Activated CD4-positive, alpha-beta T cell treated with anti-CD3 and anti-CD28 coated beads for 1 hour (primary cell): ENCODE results near the gene LRRC10.

Experiments
- DNase-seq: peaks from one replicate; pipeline ENCODE4 v3.0.0-alpha.2; 2020

LRRC10 gene

DNA sequence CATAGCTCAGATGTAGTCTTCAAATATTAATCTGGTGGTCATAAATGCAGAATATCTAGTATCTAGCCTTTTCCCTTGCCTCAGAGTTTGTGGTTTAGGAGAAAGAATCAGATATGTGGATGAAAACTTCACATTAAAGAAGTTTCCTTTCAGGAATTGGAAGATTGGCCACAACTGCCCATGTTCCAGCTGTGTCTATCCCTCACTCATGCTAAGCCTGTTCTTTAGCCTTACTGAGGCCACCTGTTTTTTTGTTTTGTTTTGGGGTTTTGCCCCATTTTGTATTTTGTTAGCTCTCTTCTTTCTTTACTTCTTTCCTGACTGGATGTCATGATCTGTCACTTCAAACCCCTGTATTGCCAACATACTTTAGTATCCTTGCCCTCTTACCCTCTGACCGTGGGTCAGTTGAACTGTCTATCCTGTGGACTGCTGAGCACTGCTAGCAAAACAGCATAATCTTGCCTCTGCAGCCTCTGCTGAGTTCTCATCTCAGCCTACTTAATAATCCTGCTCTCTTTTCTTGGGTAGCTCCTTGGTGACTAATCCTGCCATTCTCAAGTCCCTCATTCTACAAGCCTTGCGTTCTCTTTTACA lies 47.4 kb downstream of the LRRC10 start:
- no peak for DNase-seq
